Right cardiac atrium (tissue), 5 donors: ENCODE results near the gene PANK1. TPM values are rescaled to one million over a fixed set of nuclear protein-coding genes. Genes with fewer than 3 reads are reported as not detected.

Source experiments
- ATAC-seq, 2 donors: fragments of 200-7000 bp; cut with Tn5 transposase; one replicate each; pipeline versions ENCODE4 v1.8.0 to v1.9.1; 2020; ENCODE audit warnings: moderate library complexity in 2 of 2, mild to moderate bottlenecking in 1 of 2
- DNase-seq, 3 donors: peaks; one replicate each; pipeline ENCODE4 v3.0.0-alpha.2; 2020
- H3K27ac ChIP-seq: one replicate; pipeline ENCODE4 v1.5.1; 2013; ENCODE audit warnings: mild to moderate bottlenecking, low read length, control low read depth, moderate library complexity
- H3K27me3 ChIP-seq: one replicate; pipeline ENCODE4 v1.6.1; 2013; ENCODE audit not compliant: control insufficient read depth, insufficient read depth
- H3K4me1 ChIP-seq: one replicate; pipeline ENCODE4 v1.6.1; 2013; ENCODE audit warnings: low read length; ENCODE audit not compliant: control insufficient read depth, insufficient read depth
- H3K4me3 ChIP-seq: one replicate; pipeline ENCODE4 v1.5.1; 2013; ENCODE audit warnings: low read length, control low read depth
- H3K9me3 ChIP-seq: one replicate; pipeline ENCODE4 v1.6.1; 2013; ENCODE audit warnings: low read length; ENCODE audit not compliant: control insufficient read depth
- WGBS: extraction: QIAGEN DNeasy Blood & Tissue Kit; methylation state at CpG from one replicate; pipeline ENCODE4 v1.1.7; 2013; 5-methylcytosine and 5-hydroxymethylcytosine counted together
- intact Hi-C, 4 donors: fragments of 100-400 bp; cut with DNase I; formaldehyde crosslinking; loops; one replicate each; pipeline versions ENCODE4 v1.11.0 to v1.14.0; 2022 to 2023
- polyA plus RNA-seq: library from polyadenylated mRNA; stranded (reverse); fragments of 200-250 nt; gene quantifications from one replicate; pipeline ENCODE4 v1.2.3, GENCODE V29; 2013
- total RNA-seq, 4 donors: library from RNA; stranded (reverse); fragmentation: NEBNext Ultra II Directional; extraction: Animal tissue kit (Norgen Biotek cat#: 25700); gene quantifications; one replicate each; pipeline ENCODE4 v1.2.1, GENCODE V29; 2021
- donor health status: healthy with polysubstance abuse.
- donor health status: DM: no; HTN: yes; CAD: no.
- donor health status: DM: no; HTN: no; CAD: no.
- donor health status: DM: no; HTN: yes; CAD: no; lungs with severe emphysema.
- donor health status: DM: yes; HTN: yes; CAD: no.

PANK1 gene
- total and polyA plus RNA-seq, 5 donors, result 5.0 to 14.0 (median 12.7) TPM

DNA sequence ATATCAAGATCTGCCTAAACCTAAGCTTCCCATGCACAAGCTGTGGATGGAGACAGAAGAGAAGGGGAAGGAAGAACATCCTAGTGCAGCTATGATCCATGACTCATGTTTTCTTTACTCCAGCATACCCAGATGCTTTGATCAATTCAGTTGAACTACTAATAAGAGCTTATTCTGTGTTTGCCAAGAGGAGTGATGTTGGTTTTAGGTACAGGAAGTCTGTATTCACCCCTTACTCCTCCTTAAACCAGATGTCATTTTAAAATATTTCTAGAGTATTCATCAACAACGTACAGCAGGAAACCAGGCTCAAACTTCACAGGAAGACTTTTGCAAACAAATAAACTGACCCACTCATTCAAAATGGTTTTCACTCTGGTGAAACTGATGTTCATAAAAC is 29.2 kb downstream of the PANK1 start:
- Histone ChIP-seq H3K27me3 (no peaks in the 10 kb centered on the region), H3K4me1 (peaks cover 1% of the 10 kb centered on the region), H3K4me3 (no peak overlapping the region), H3K27ac (no peak overlapping the region), H3K9me3 (no peaks in the 10 kb centered on the region)
- ATAC-seq (no peak), DNase-seq (no peak)
- 27% methylated on average over 1 of the region's 1 CpG for WGBS
- intact Hi-C loops, result no loop called here

GRCh38 chr10:89615112-89615511 is 29.9 kb downstream of the PANK1 start:
- DNase-seq, result no peak
- Histone ChIP-seq H3K4me3 (no peak overlapping the region), H3K9me3 (no peaks in the 10 kb centered on the region), H3K27me3 (no peaks in the 10 kb centered on the region), H3K27ac (no peak overlapping the region), H3K4me1 (peaks cover 1% of the 10 kb centered on the region)
- intact Hi-C loops, result no loop called here
- no peak for ATAC-seq
- WGBS, result 95% methylated on average over 3 of the region's 3 CpGs

DNA sequence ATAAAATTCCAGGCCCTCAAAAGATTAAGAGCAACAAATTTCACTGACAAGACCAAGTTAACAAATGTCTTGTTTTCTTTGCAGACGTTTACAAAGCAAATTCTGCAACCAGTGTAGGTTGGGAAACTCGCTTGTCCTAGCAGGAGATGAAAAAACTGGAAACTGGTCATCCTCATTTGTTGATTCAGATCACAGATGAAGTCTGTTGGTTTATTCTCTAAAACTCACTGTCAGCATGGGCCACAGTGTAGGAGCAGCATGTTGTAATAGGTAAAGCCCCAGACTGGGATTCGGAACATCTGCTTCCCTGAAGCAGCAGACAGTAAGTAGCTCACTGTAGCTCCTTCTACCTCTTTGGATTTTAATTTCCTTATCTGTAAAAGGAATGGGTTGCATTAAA is 31.5 kb downstream of the PANK1 start:
- Histone ChIP-seq H3K4me3 (no peak overlapping the region), H3K9me3 (no peaks in the 10 kb centered on the region), H3K4me1 (peaks cover 1% of the 10 kb centered on the region), H3K27ac (no peak overlapping the region), H3K27me3 (no peaks in the 10 kb centered on the region)
- WGBS, result 88% methylated on average over 3 of the region's 3 CpGs
- ATAC-seq (no peak), DNase-seq (no peak)
- intact Hi-C loops, result no loop called here

GRCh38 chr10:89611282-89611681 is 33.8 kb downstream of the PANK1 start:
- intact Hi-C loops, result no loop called here
- H3K27me3 ChIP-seq, result no peaks in the 10 kb centered on the region
- no peak for ATAC-seq
- DNase-seq, result no peak
- no peaks in the 10 kb centered on the region for H3K9me3 ChIP-seq
- no peak overlapping the region for H3K27ac ChIP-seq
- 97% methylated on average over 4 of the region's 4 CpGs for WGBS
- no peak overlapping the region for H3K4me3 ChIP-seq
- peaks cover 1% of the 10 kb centered on the region for H3K4me1 ChIP-seq

- no peaks in the 10 kb centered on the region for H3K9me3 ChIP-seq
- H3K4me3 ChIP-seq, result no peak overlapping the region
- WGBS, result 51% methylated on average over 2 of the region's 2 CpGs
- ATAC-seq, result no peak
- H3K4me1 ChIP-seq, result no peaks in the 10 kb centered on the region
- no peak for DNase-seq
- H3K27ac ChIP-seq, result no peak overlapping the region
- intact Hi-C loops, result no loop called here
- no peaks in the 10 kb centered on the region for H3K27me3 ChIP-seq
These were observed 35.2 kb downstream of the PANK1 start for GRCh38 chr10:89609833-89610346.

- Histone ChIP-seq H3K27me3 (no peaks in the 10 kb centered on the region), H3K9me3 (no peaks in the 10 kb centered on the region), H3K4me1 (no peaks in the 10 kb centered on the region), H3K27ac (no peak overlapping the region), H3K4me3 (no peak overlapping the region)
- no peak for ATAC-seq
- no peak for DNase-seq
- 95% methylated on average over 5 of the region's 5 CpGs for WGBS
- intact Hi-C loops, result no loop called here
These were observed 40.8 kb downstream of the PANK1 start for GRCh38 chr10:89604200-89604599.

- H3K27ac ChIP-seq, result no peak overlapping the region
These were observed 42.1 kb downstream of the PANK1 start for GRCh38 chr10:89602919-89603318.

GRCh38 chr10:89601728-89602361 is 43.2 kb downstream of the PANK1 start:
- Histone ChIP-seq H3K4me1 (no peaks in the 10 kb centered on the region), H3K9me3 (no peaks in the 10 kb centered on the region), H3K4me3 (no peak overlapping the region), H3K27me3 (no peaks in the 10 kb centered on the region), H3K27ac (no peak overlapping the region)
- intact Hi-C loops, result no loop called here
- DNase-seq (no peak), ATAC-seq (no peak)
- WGBS, result 76% methylated on average over 2 of the region's 2 CpGs

More at GRCh38 chr10:89602919-89603318, 42.1 kb downstream of the PANK1 start:
- DNase-seq (no peak), ATAC-seq (no peak)
- whole genome bisulfite sequencing, result 96% methylated on average over 2 of the region's 2 CpGs
- intact Hi-C loops, result no loop called here
- H3K4me3 ChIP-seq, result no peak overlapping the region
- H3K9me3 ChIP-seq, result no peaks in the 10 kb centered on the region
- no peaks in the 10 kb centered on the region for H3K27me3 ChIP-seq
- H3K4me1 ChIP-seq, result no peaks in the 10 kb centered on the region

GRCh38 chr10:89600041-89600440 is 45.0 kb downstream of the PANK1 start:
- H3K9me3 ChIP-seq, result no peaks in the 10 kb centered on the region
- DNase-seq, result no peak
- 93% methylated on average over 3 of the region's 3 CpGs for WGBS
- no peaks in the 10 kb centered on the region for H3K27me3 ChIP-seq
- no peak overlapping the region for H3K4me3 ChIP-seq
- intact Hi-C loops, result no loop called here
- no peak overlapping the region for H3K27ac ChIP-seq
- no peak for ATAC-seq
- H3K4me1 ChIP-seq, result no peaks in the 10 kb centered on the region

- DNase-seq (no peak), ATAC-seq (no peak)
- Histone ChIP-seq H3K4me1 (peaks cover 3% of the 10 kb centered on the region), H3K9me3 (no peaks in the 10 kb centered on the region), H3K27me3 (no peaks in the 10 kb centered on the region), H3K27ac (no peak overlapping the region), H3K4me3 (no peak overlapping the region)
- intact Hi-C loops, result no loop called here
- 91% methylated on average over 10 of the region's 10 CpGs for WGBS
These were observed 52.0 kb downstream of the PANK1 start for GRCh38 chr10:89593043-89593442.

DNA sequence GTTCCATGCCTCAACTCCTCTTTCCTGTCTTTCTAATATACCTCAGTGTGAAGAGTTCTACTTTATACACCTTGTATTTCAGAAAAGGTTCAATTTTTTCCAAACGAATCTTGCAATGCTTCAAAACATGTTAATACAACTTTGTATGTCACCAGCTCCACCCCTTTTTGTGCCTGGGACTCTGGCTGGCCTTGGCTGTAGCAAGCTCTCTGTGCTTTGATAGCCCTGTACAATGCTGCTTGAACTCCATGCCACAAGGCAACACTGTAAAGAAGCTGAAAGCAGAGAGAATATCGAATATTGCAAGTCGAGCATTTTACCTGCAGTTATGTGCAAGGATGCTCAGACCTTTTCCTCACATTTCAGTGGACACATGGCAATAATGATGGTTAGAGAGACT is 52.5 kb downstream of the PANK1 start:
- intact Hi-C loops, result no loop called here
- WGBS, result 89% methylated on average over 3 of the region's 3 CpGs
- peaks cover 3% of the 10 kb centered on the region for H3K4me1 ChIP-seq
- H3K27me3 ChIP-seq, result no peaks in the 10 kb centered on the region
- H3K27ac ChIP-seq, result no peak overlapping the region
- no peak overlapping the region for H3K4me3 ChIP-seq
- DNase-seq (no peak), ATAC-seq (no peak)
- no peaks in the 10 kb centered on the region for H3K9me3 ChIP-seq

DNA sequence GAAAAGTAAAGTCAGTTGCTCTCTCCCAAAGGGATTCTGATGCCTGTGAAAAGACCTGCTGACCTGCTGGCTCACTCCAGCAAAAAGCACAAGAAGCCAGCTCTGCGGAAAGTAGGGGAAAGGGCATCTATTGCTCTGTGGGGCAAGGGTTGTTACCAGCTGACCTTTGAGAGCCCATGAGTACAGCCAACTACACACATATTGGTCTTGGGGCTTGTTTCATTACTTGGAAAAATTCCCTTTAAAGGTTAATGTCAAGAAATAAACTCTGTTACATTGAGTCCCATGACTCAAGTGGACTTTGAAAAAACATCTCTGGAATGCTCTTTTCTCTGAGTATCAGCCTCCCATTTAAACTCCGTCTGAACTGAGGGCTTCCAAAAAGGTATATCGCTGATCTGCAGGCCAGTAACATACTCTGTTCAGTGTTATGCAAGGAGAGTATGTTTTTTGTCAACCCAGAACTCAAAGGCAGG is 53.2 kb downstream of the PANK1 start:
- WGBS, result 64% methylated on average over 3 of the region's 3 CpGs
- Histone ChIP-seq H3K27me3 (no peaks in the 10 kb centered on the region), H3K9me3 (no peaks in the 10 kb centered on the region), H3K4me1 (peaks cover 3% of the 10 kb centered on the region), H3K4me3 (no peak overlapping the region), H3K27ac (peak overlapping the region; percentile 58)
- intact Hi-C loops, result no loop called here
- peak; percentile 80 to 84 for ATAC-seq
- DNase-seq, result peak in 1 of 3 donors; percentile 22
